SH-SY5Y (cell line): ENCODE data around the gene TPSD1.

Experiments used
- GATA2 ChIP-seq: IDR thresholded peaks from 2 replicates; pipeline ENCODE4 v1.6.1; 2011; ENCODE audit warnings: mild to moderate bottlenecking, low read depth, low read length
- GATA3 ChIP-seq: IDR thresholded peaks from 2 replicates; pipeline ENCODE4 v1.6.1; 2011; ENCODE audit warnings: low read depth, mild to moderate bottlenecking, low read length, moderate library complexity

DNA sequence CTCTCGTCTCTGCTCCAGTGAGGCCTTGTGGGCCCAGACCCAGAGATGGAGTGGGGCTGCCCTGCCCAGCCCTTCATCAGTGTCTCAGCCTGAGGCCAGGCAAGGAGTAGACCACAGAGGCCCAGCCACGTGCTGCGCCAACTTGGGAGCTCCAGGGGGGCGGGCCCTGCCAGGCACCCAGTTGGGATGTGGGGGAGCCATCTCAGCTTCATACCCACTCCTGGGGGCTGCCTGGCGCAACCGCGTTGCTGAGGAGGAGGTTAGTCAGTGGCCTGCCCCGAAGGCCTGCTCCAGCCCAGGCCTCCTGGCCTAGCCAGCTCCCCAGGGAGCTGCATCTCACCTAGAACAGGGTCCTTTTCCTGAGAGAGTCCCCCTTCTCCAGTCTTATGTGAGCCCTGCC is 42.6 kb upstream of the TPSD1 start:
- TF ChIP-seq GATA3, result no peak
- no peak for TF ChIP-seq GATA2
